Left ventricle myocardium inferior (tissue), 1 donor: Measurements from ENCODE around the gene IL17RB. TPM values are rescaled to one million over a fixed set of nuclear protein-coding genes. Genes with fewer than 3 reads are reported as not detected.

Source experiments
- DNase-seq: peaks from one replicate; pipeline ENCODE4 v3.0.0-alpha.2; 2020
- H3K27ac ChIP-seq: fragments of 200-600 bp; replicated peaks from 2 replicates; pipeline ENCODE4 v1.8.0; 2021
- H3K27me3 ChIP-seq: fragments of 200-600 bp; 2 replicates; pipeline ENCODE4 v1.8.0; 2021; ENCODE audit warnings: low read depth
- H3K36me3 ChIP-seq: fragments of 200-600 bp; 2 replicates; pipeline ENCODE4 v1.8.0; 2021
- H3K4me1 ChIP-seq: fragments of 200-600 bp; 2 replicates; pipeline ENCODE4 v1.8.0; 2021
- H3K4me3 ChIP-seq: fragments of 200-600 bp; 2 replicates; pipeline ENCODE4 v1.8.0; 2021; ENCODE audit warnings: mild to moderate bottlenecking, moderate library complexity
- H3K9me3 ChIP-seq: fragments of 200-600 bp; replicated peaks from 2 replicates; pipeline ENCODE4 v1.8.0; 2021
- CTCF ChIP-seq: fragments of 200-600 bp; IDR thresholded peaks from 2 replicates; pipeline ENCODE4 v1.8.0; 2021; ENCODE audit warnings: antibody characterized with exemption, mild to moderate bottlenecking, borderline replicate concordance
- intact Hi-C: fragments of 100-400 bp; cut with micrococcal nuclease; formaldehyde crosslinking; loops from one replicate; pipeline ENCODE4 v1.11.0; 2022
- long read RNA-seq: library from polyadenylated mRNA; unstranded; transcript quantifications from one replicate; pipeline ENCODE4 v2.0.0, GENCODE V29; 2021
- total RNA-seq: library from RNA; stranded (reverse); fragmentation: NEBNext Ultra II Directional; extraction: Animal tissue kit (Norgen Biotek cat#: 25700); gene quantifications from one replicate; pipeline ENCODE4 v1.2.1, GENCODE V29; 2021
- donor health status: DM: no; HTN: yes; CAD: no; lungs with severe emphysema.

Gene IL17RB
- total RNA-seq, result 0.47 TPM
- long read RNA-seq, result 0 reads

- DNase-seq, result peak; percentile 58
- peaks cover 33% of the 10 kb centered on the region for H3K4me1 ChIP-seq
- H3K9me3 ChIP-seq, result no peaks in the 10 kb centered on the region
- peak within 1 kb of the TSS; percentile 78 for H3K27ac ChIP-seq
- H3K4me3 ChIP-seq, result peak within 1 kb of the TSS; percentile 81
- no peaks in the 10 kb centered on the region for H3K36me3 ChIP-seq
- H3K27me3 ChIP-seq, result peaks cover 51% of the 10 kb centered on the region
- TF ChIP-seq CTCF, result no peak
- intact Hi-C loops, result no loop called here
Observed at GRCh38 chr3:53846134-53846850, at the start of gene IL17RB, which contains the start of gene CHDH. Gene IL17RB, plus strand, starts transcription at chr3:53846568. Its CDS starts 21 bp downstream, at chr3:53846589. Gene CHDH, minus strand, starts transcription at chr3:53846419. Its CDS starts 22,411 bp downstream, at chr3:53824008.

- Histone ChIP-seq H3K4me1 (peaks cover 4% of the 10 kb centered on the region), H3K9me3 (no peaks in the 10 kb centered on the region), H3K36me3 (no peaks in the 10 kb centered on the region), H3K27me3 (no peaks in the 10 kb centered on the region), H3K27ac (no peak overlapping the region), H3K4me3 (no peak overlapping the region)
- TF ChIP-seq CTCF, result no peak
- intact Hi-C loops, result no loop called here
- DNase-seq, result no peak
Observed at GRCh38 chr3:53798144-53798543, 48.2 kb upstream of the IL17RB start.

- H3K27ac ChIP-seq, result no peak overlapping the region
- intact Hi-C loops, result no loop called here
- TF ChIP-seq CTCF, result no peak
Observed at GRCh38 chr3:53799338-53799865, 47.0 kb upstream of the IL17RB start.

GRCh38 chr3:53800041-53800906 is 46.1 kb upstream of the IL17RB start:
- H3K4me3 ChIP-seq, result no peak overlapping the region
- H3K27me3 ChIP-seq, result no peaks in the 10 kb centered on the region
- H3K27ac ChIP-seq, result no peak overlapping the region
- no peak for DNase-seq
- H3K4me1 ChIP-seq, result peaks cover 4% of the 10 kb centered on the region
- intact Hi-C loops, result no loop called here
- TF ChIP-seq CTCF, result no peak
- H3K36me3 ChIP-seq, result no peaks in the 10 kb centered on the region
- H3K9me3 ChIP-seq, result no peaks in the 10 kb centered on the region

More at GRCh38 chr3:53799338-53799865, 47.0 kb upstream of the IL17RB start:
- no peak overlapping the region for H3K4me3 ChIP-seq
- no peaks in the 10 kb centered on the region for H3K36me3 ChIP-seq
- DNase-seq, result no peak
- no peaks in the 10 kb centered on the region for H3K9me3 ChIP-seq
- no peaks in the 10 kb centered on the region for H3K27me3 ChIP-seq
- H3K4me1 ChIP-seq, result peaks cover 4% of the 10 kb centered on the region

- intact Hi-C loops, result no loop called here
- H3K27ac ChIP-seq, result no peak overlapping the region
- H3K9me3 ChIP-seq, result no peaks in the 10 kb centered on the region
- no peaks in the 10 kb centered on the region for H3K27me3 ChIP-seq
- no peak overlapping the region for H3K4me3 ChIP-seq
- no peaks in the 10 kb centered on the region for H3K36me3 ChIP-seq
- no peak for DNase-seq
- peaks cover 6% of the 10 kb centered on the region for H3K4me1 ChIP-seq
- TF ChIP-seq CTCF, result no peak
Observed at GRCh38 chr3:53801319-53801718, 45.0 kb upstream of the IL17RB start.
